ENCODE measurements around the gene SSR1. TPM values are rescaled to one million over a fixed set of nuclear protein-coding genes. Genes with fewer than 3 reads are reported as not detected.
"Not testable (repeated sequence)": the region's sequence is repeated elsewhere in the genome, so short reads cannot be mapped to it uniquely, and the experiment has no call there.

The SSR1 gene
- total and polyA plus RNA-seq, 2 donors from 2014 or later, result 40.4 to 163 TPM

DNA sequence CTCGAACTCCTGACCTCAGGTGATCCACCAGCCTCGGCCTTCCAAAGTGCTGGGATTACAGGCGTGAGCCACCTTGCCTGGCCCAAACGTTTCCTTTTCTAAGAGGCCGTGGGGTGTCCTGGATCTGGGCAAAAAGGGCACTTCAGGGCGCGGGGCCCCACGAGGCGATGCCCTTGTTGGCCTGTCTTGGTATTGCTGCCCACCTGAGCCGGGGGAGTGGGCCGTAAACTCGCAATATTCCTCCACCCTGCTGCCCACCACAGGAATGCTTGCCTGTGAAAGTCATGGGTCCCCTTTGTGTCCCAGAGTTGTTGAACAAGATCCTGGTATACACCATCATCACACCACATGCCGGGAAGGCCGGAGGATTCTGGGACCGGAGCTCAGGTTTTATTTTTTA is 49.0 kb downstream of the SSR1 start:
- TF ChIP-seq, protein P1, sequence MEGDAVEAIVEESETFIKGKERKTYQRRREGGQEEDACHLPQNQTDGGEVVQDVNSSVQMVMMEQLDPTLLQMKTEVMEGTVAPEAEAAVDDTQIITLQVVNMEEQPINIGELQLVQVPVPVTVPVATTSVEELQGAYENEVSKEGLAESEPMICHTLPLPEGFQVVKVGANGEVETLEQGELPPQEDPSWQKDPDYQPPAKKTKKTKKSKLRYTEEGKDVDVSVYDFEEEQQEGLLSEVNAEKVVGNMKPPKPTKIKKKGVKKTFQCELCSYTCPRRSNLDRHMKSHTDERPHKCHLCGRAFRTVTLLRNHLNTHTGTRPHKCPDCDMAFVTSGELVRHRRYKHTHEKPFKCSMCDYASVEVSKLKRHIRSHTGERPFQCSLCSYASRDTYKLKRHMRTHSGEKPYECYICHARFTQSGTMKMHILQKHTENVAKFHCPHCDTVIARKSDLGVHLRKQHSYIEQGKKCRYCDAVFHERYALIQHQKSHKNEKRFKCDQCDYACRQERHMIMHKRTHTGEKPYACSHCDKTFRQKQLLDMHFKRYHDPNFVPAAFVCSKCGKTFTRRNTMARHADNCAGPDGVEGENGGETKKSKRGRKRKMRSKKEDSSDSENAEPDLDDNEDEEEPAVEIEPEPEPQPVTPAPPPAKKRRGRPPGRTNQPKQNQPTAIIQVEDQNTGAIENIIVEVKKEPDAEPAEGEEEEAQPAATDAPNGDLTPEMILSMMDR (IDR thresholded peaks at IDR 0.05; ENCODE audit: borderline replicate concordance, extremely low read depth, insufficient read depth), result no peak
- H3K4me1 ChIP-seq (ENCODE audit: control insufficient read depth in 2 of 3, insufficient read depth in 2 of 3, low read depth in 1 of 3, low read length in 3 of 3), result peaks cover 0 to 14% (median 14%) of the 10 kb centered on the region in 3 donors

DNA sequence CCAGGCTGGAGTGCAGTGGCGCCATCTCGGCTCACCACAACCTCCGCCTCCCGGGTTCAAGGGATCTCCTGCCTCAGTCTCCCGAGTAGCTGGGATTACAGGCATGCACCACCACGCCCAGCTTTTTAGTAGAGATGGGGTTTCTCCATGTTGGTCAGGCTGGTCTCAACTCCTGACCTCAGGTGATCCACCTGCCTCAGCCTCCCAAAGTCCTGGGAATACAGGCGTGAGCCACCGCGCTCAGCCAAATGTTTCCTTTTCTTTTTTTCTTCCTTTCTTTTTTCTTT is 49.5 kb downstream of the SSR1 start:
- H3K36me3 ChIP-seq (ENCODE audit: control insufficient read depth in 2 of 3, insufficient read depth in 3 of 3, low read length in 3 of 3); H3K4me3 ChIP-seq (ENCODE audit: low read length in 3 of 3); H3K9ac ChIP-seq (ENCODE audit: low read length in 3 of 3); FAIRE-seq; H3K27me3 ChIP-seq (ENCODE audit: control insufficient read depth, insufficient read depth, low read length); H3K9me3 ChIP-seq (ENCODE audit: control insufficient read depth in 2 of 3, insufficient read depth in 1 of 3, low read length in 3 of 3); intact Hi-C loops (cut with DNase I); H3K27ac ChIP-seq (ENCODE audit: low read depth in 2 of 2, low read length in 2 of 2): not testable (repeated sequence)
- peaks cover 0 to 16% (median 14%) of the 10 kb centered on the region in 3 donors for H3K4me1 ChIP-seq (ENCODE audit: control insufficient read depth in 2 of 3, insufficient read depth in 2 of 3, low read depth in 1 of 3, low read length in 3 of 3)
- peak in 2 of 5 donors; percentile 16 to 22 for DNase-seq

More for the DNA sequence above, 49.0 kb downstream of the SSR1 start:
- Histone ChIP-seq H3K36me3 (ENCODE audit: control insufficient read depth in 2 of 3, insufficient read depth in 3 of 3, low read length in 3 of 3) (no peaks in the 10 kb centered on the region), H3K4me3 (ENCODE audit: low read length in 3 of 3) (no peak overlapping the region), H3K9ac (ENCODE audit: low read length in 3 of 3) (no peak overlapping the region), H3K27ac (ENCODE audit: low read depth in 2 of 2, low read length in 2 of 2) (no peak overlapping the region), H3K9me3 (ENCODE audit: control insufficient read depth in 2 of 3, insufficient read depth in 1 of 3, low read length in 3 of 3) (no peaks in the 10 kb centered on the region), H3K27me3 (ENCODE audit: control insufficient read depth, insufficient read depth, low read length) (no peaks in the 10 kb centered on the region)
- FAIRE-seq (no peak), DNase-seq (peak in 2 of 5 donors; percentile 28 to 70)
- intact Hi-C loops (cut with DNase I), result no loop called here

DNA sequence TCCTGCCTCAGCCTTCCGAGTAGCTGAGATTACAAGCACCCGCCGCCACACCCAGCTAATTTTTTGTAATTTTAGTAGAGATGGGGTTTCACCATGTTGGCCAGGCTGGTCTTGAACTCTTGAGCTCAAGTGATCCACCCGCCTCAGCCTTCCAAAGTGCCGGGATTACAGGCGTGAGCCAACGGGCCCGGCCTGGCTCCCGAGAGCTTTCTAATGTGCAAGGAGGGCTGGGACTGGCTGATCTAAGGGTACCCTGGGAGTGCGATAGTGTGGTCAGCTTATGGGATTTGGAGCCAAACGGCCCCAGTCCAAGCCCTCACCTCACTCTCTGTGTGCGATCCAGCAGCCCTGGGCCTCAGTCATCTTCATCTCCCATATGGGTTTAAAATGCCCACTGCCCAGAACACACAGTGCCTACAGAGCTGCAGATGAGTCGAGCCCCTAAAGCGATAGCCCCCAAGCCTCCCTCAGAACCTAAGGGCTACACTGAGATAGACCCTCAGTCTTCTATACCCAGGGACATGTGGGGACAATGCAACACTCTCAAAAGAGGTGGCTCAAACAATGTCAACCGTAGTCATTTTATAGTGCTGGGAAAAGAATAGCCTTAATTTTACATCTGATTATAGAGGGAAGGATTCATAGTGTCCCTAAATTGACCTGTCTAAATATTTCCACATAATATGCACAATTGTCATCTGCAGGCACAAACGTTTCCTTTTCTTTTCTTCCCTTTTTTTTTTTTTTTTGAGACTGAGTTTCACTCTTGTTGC is 50.1 kb downstream of the SSR1 start:
- DNase-seq (peak in 2 of 5 donors; percentile 27 to 33), FAIRE-seq (no peak)
- intact Hi-C loops (cut with DNase I), result no loop called here
- no peak overlapping the region for H3K27ac ChIP-seq (ENCODE audit: low read depth in 2 of 2, low read length in 2 of 2)
- H3K9ac ChIP-seq (ENCODE audit: low read length in 3 of 3), result no peak overlapping the region
- H3K36me3 ChIP-seq (ENCODE audit: control insufficient read depth in 2 of 3, insufficient read depth in 3 of 3, low read length in 3 of 3), result no peaks in the 10 kb centered on the region
- TF ChIP-seq, protein P1 (IDR thresholded peaks at IDR 0.05; ENCODE audit: borderline replicate concordance, extremely low read depth, insufficient read depth), result no peak
- H3K4me1 ChIP-seq (ENCODE audit: control insufficient read depth in 2 of 3, insufficient read depth in 2 of 3, low read depth in 1 of 3, low read length in 3 of 3), result peaks cover 0 to 19% (median 14%) of the 10 kb centered on the region in 3 donors
- H3K4me3 ChIP-seq (ENCODE audit: low read length in 3 of 3), result no peak overlapping the region
- no peaks in the 10 kb centered on the region for H3K9me3 ChIP-seq (ENCODE audit: control insufficient read depth in 2 of 3, insufficient read depth in 1 of 3, low read length in 3 of 3)
- H3K27me3 ChIP-seq (ENCODE audit: control insufficient read depth, insufficient read depth, low read length), result no peaks in the 10 kb centered on the region

DNA sequence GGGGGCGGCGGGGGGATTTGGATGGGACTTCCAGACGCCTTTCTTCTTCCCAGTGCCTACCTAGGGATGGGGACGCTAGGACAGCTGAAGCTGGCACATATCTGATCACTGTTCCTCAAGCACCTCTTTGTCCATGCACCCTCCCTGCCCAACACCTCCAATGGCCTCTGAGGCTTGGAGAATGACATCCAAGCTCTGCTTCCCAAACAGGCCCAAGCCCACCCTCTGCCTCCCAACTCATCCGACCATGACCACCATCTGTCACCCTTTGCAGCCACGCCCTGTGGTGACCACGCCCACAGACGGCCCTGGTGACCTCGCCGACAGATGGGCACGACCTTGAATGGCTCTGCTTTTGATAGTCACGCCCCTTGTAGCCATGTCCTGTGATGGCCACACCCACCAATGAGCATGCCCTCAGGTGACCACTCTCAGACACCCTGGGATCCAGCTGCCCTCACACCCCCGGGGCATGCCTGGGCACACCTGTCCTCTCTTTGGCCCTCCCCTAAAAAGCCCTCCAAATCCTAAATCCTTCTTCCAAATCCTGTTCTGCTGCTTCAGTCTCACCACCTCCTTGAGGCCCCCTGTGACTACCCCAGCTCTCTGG is 51.0 kb downstream of the SSR1 start:
- TF ChIP-seq, protein P1 (IDR thresholded peaks at IDR 0.05; ENCODE audit: borderline replicate concordance, extremely low read depth, insufficient read depth), result no peak
- DNase-seq, result peak in 2 of 5 donors; percentile 76 to 83
- intact Hi-C loops (cut with DNase I), result no loop called here
- Histone ChIP-seq H3K27me3 (ENCODE audit: control insufficient read depth, insufficient read depth, low read length) (no peaks in the 10 kb centered on the region), H3K27ac (ENCODE audit: low read depth in 2 of 2, low read length in 2 of 2) (peak overlapping the region; percentile 80 to 85), H3K4me3 (ENCODE audit: low read length in 3 of 3) (peak overlapping the region in 2 of 3 donors; percentile 78 to 92), H3K9ac (ENCODE audit: low read length in 3 of 3) (peak overlapping the region in 1 of 3 donors; percentile 91), H3K36me3 (ENCODE audit: control insufficient read depth in 2 of 3, insufficient read depth in 3 of 3, low read length in 3 of 3) (no peaks in the 10 kb centered on the region), H3K9me3 (ENCODE audit: control insufficient read depth in 2 of 3, insufficient read depth in 1 of 3, low read length in 3 of 3) (no peaks in the 10 kb centered on the region), H3K4me1 (ENCODE audit: control insufficient read depth in 2 of 3, insufficient read depth in 2 of 3, low read depth in 1 of 3, low read length in 3 of 3) (peaks cover 0 to 19% (median 14%) of the 10 kb centered on the region in 3 donors)
- FAIRE-seq, result no peak

All from kidney (tissue), 14 donors.